Osteoblast (primary cell): ENCODE results near the gene NOS1. TPM values are rescaled to one million over a fixed set of nuclear protein-coding genes. Genes with fewer than 3 reads are reported as not detected.

Source experiments
- DNase-seq: peaks from one replicate; pipeline ENCODE4 v3.0.0; 2011; ENCODE audit warnings: low spot score, mixed read lengths; ENCODE audit not compliant: insufficient read length; ENCODE audit errors: missing footprints
- H2AFZ ChIP-seq: 2 replicates; pipeline ENCODE4 v1.6.0; 2011; ENCODE audit warnings: mild to moderate bottlenecking, low read length
- H3K27ac ChIP-seq: 2 replicates; pipeline ENCODE4 v1.5.1; 2011; ENCODE audit warnings: mild to moderate bottlenecking, low read depth, low read length, moderate library complexity
- H3K27me3 ChIP-seq: 2 replicates; pipeline ENCODE4 v1.6.0; 2012; ENCODE audit warnings: mild to moderate bottlenecking, control low read depth, inconsistent platforms, low read length, moderate library complexity; ENCODE audit not compliant: insufficient read depth
- H3K36me3 ChIP-seq: 2 replicates; pipeline ENCODE4 v1.5.1; 2011; ENCODE audit warnings: mild to moderate bottlenecking, low read length, control low read depth, moderate library complexity; ENCODE audit not compliant: insufficient read depth
- H3K4me1 ChIP-seq: 2 replicates; pipeline ENCODE4 v1.5.1; 2011; ENCODE audit warnings: mild to moderate bottlenecking, low read length, control low read depth, moderate library complexity; ENCODE audit not compliant: insufficient read depth
- H3K4me2 ChIP-seq: 2 replicates; pipeline ENCODE4 v1.6.0; 2011; ENCODE audit warnings: mild to moderate bottlenecking, low read length; ENCODE audit not compliant: insufficient read depth
- H3K4me3 ChIP-seq: fragments of 200-600 bp; sonication (generic); 3 replicates; pipeline ENCODE4 v1.5.1; 2012; ENCODE audit warnings: mild to moderate bottlenecking, low read length, inconsistent platforms; ENCODE audit not compliant: insufficient read depth
- H3K79me2 ChIP-seq: 2 replicates; pipeline ENCODE4 v1.6.0; 2012; ENCODE audit warnings: mild to moderate bottlenecking, low read length, control low read depth, inconsistent platforms; ENCODE audit not compliant: insufficient read depth
- H3K9me3 ChIP-seq: 2 replicates; pipeline ENCODE4 v1.5.1; 2011; ENCODE audit warnings: low read depth, low read length, control low read depth
- H4K20me1 ChIP-seq: 2 replicates; pipeline ENCODE4 v1.6.0; 2012; ENCODE audit warnings: mild to moderate bottlenecking, low read length, control low read depth; ENCODE audit not compliant: insufficient read depth
- total RNA-seq: library from RNA; depleted of rRNA; stranded (reverse); fragments of >200 nt; gene quantifications from 2 replicates; pipeline ENCODE4 v1.2.3, GENCODE V29; 2012
- TF ChIP-seq, protein P1 (sequence below): IDR thresholded peaks from 2 replicates; pipeline ENCODE4 v1.5.1; 2011; ENCODE audit warnings: mild to moderate bottlenecking, low read depth, low read length, moderate library complexity; ENCODE audit errors: extremely low read depth

Gene NOS1
- total RNA-seq, 1 donor: not detected

DNA sequence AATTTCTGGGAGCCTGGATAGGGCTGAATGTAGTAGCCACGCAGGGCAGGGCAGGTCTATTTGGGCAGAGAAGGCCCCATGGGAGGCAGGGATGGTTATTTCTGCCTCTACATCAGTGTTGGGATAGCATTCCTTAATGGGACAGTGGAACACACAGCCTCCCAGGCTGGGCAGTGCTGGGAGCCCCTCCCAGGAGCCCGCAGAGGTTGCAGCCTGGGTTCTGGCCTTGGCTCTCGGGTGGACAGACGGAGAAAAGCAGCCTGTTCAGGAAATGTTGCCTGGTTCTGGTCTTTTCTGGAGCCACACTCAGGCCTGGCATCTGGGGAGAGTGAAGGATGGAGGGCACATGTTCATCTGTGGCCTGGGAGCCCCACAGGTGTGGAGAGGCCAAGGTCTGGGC, 479 bp upstream of the NOS1 start:
- no peak overlapping the region for H2AFZ ChIP-seq
- H3K4me2 ChIP-seq: no peak overlapping the region
- H3K79me2 ChIP-seq: no peaks in the 10 kb centered on the region
- H3K9me3 ChIP-seq: no peaks in the 10 kb centered on the region
- H3K36me3 ChIP-seq: no peaks in the 10 kb centered on the region
- H3K27ac ChIP-seq: no peak overlapping the region
- no peaks in the 10 kb centered on the region for H4K20me1 ChIP-seq
- H3K27me3 ChIP-seq: peaks cover 40% of the 10 kb centered on the region
- no peaks in the 10 kb centered on the region for H3K4me1 ChIP-seq
- TF ChIP-seq, protein P1, sequence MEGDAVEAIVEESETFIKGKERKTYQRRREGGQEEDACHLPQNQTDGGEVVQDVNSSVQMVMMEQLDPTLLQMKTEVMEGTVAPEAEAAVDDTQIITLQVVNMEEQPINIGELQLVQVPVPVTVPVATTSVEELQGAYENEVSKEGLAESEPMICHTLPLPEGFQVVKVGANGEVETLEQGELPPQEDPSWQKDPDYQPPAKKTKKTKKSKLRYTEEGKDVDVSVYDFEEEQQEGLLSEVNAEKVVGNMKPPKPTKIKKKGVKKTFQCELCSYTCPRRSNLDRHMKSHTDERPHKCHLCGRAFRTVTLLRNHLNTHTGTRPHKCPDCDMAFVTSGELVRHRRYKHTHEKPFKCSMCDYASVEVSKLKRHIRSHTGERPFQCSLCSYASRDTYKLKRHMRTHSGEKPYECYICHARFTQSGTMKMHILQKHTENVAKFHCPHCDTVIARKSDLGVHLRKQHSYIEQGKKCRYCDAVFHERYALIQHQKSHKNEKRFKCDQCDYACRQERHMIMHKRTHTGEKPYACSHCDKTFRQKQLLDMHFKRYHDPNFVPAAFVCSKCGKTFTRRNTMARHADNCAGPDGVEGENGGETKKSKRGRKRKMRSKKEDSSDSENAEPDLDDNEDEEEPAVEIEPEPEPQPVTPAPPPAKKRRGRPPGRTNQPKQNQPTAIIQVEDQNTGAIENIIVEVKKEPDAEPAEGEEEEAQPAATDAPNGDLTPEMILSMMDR: no peak
- no peak overlapping the region for H3K4me3 ChIP-seq
- no peak for DNase-seq

DNA sequence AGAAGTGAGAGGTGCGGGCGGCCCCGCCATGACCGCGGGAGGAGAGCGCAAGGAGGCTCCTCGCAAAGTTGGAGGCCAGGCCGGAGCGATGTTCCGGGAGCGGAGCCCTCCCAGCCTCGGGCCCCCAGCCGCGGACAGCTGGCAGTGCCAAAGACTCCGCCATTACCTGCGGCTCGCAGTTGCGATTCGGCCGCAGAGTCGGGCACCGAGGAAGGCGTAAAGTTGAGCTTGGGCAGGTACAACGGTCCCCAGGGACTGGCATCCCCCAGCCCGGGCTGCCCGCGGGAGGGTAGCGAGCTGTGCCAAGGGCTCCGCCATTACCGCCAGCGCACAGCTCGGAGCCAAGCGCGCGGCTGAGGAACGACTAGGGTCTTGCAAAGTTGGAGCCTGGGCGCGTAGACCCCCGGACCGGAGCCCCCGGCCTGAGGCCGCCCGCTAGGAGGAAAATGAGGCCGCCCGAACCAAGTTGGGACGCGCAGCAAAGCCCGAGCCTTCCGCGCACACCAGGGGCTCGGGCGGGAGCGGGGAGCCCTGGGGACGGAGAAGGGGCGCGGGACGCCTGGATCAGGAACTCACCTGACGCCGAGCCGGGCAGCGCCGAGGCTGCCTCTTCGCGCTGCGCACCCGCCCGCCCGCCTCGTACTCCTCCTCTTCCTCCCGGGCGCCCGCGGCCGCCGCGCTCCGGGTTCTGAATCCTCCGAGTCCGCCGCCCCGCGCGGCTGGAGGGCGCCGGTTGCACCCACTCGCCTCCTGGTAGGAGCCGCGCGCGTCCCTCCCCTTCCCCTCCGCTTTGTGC, 677 bp downstream of the NOS1 start:
- peaks cover 40% of the 10 kb centered on the region for H3K27me3 ChIP-seq
- no peak overlapping the region for H3K27ac ChIP-seq
- H2AFZ ChIP-seq: no peak overlapping the region
- H3K79me2 ChIP-seq: no peaks in the 10 kb centered on the region
- TF ChIP-seq, protein P1: no peak
- H3K4me3 ChIP-seq: no peak overlapping the region
- DNase-seq: no peak
- H3K9me3 ChIP-seq: no peaks in the 10 kb centered on the region
- H3K4me2 ChIP-seq: no peak overlapping the region
- H3K36me3 ChIP-seq: no peaks in the 10 kb centered on the region
- H3K4me1 ChIP-seq: no peaks in the 10 kb centered on the region
- H4K20me1 ChIP-seq: no peaks in the 10 kb centered on the region

DNA sequence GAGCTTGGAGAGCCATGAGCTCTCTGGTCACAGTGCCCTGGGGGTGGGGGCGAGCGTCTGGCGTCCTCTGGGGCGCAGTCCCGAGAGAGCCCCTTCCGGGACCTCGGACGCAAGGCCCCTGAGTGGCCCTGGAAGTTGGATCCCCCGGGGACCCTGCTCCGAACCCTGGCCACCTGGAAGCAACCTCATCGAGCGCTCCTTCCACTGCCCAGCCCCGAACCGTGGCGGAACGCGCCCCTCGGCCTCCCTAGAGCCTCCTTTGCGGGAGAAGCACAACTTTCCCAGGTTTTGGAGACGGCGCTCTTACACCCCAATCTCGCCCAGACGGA, 1.2 kb downstream of the NOS1 start:
- H4K20me1 ChIP-seq: no peaks in the 10 kb centered on the region
- H3K9me3 ChIP-seq: no peaks in the 10 kb centered on the region
- H2AFZ ChIP-seq: no peak overlapping the region
- H3K4me2 ChIP-seq: no peak overlapping the region
- DNase-seq: no peak
- TF ChIP-seq, protein P1: no peak
- no peaks in the 10 kb centered on the region for H3K36me3 ChIP-seq
- no peaks in the 10 kb centered on the region for H3K79me2 ChIP-seq
- no peak overlapping the region for H3K27ac ChIP-seq
- no peak overlapping the region for H3K4me3 ChIP-seq
- no peaks in the 10 kb centered on the region for H3K4me1 ChIP-seq
- H3K27me3 ChIP-seq: peaks cover 40% of the 10 kb centered on the region

DNA sequence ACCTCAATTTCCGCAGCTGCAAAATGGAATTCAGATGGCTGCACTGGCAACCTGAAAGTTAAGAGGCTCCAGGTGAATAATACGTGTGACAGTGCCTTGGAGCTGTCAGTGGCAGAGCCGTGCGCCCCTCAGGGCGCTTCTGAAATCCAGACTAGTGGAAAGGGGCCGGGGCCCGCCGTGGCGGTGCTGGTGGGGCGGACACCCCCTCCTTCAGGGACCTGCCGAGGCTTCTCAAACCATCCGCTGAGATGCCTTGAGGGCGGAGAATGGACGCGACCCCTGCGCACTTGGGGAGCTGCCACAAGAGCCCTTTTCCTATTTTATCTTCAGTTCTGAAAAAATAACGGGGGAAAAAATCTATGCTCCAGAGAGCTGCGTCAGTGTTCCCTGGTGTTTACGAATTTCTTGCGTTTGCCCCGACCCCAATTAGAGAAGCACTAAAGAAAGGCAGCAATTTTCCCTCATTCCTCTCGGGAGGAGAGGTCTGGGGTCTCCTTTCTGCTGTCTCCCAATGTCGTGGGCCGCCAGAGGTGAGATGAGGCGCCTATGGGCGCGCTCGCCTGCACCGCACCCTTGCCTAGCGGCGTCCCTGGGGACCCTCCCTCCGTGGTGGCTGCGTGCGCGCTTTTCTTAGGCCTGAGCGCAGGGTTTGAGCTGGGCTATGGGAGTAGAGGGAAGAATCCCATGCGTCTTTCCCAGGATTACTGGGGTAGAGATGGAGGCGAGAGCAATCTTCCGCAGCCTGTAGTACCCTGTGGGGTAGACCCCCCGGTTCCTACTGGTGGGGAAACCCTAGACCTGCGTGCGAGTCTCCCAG, 2.2 kb downstream of the NOS1 start:
- no peaks in the 10 kb centered on the region for H4K20me1 ChIP-seq
- no peak for DNase-seq
- H2AFZ ChIP-seq: no peak overlapping the region
- H3K36me3 ChIP-seq: no peaks in the 10 kb centered on the region
- H3K79me2 ChIP-seq: no peaks in the 10 kb centered on the region
- no peak overlapping the region for H3K27ac ChIP-seq
- TF ChIP-seq, protein P1: no peak
- H3K4me2 ChIP-seq: no peak overlapping the region
- no peak overlapping the region for H3K4me3 ChIP-seq
- H3K9me3 ChIP-seq: no peaks in the 10 kb centered on the region
- H3K27me3 ChIP-seq: peaks cover 40% of the 10 kb centered on the region
- H3K4me1 ChIP-seq: no peaks in the 10 kb centered on the region
